ENCODE data around the gene DHRS12.

Gene DHRS12

GRCh38 chr13:51724721-51725120 lies 79.2 kb downstream of the DHRS12 start:
- H3K9me3 Mint-ChIP-seq: no peaks in the 10 kb centered on the region
- no peak for DNase-seq
- CTCF ChIA-PET: no interaction called here
- H3K27me3 Mint-ChIP-seq: no peaks in the 10 kb centered on the region
- no peak overlapping the region for H3K27ac Mint-ChIP-seq
- H3K36me3 Mint-ChIP-seq: peaks cover 15% of the 10 kb centered on the region
- H3K4me3 Mint-ChIP-seq: no peak overlapping the region
- no peaks in the 10 kb centered on the region for H3K4me1 Mint-ChIP-seq

- no peak for DNase-seq
- CTCF ChIA-PET: no interaction called here
- no peaks in the 10 kb centered on the region for H3K27me3 Mint-ChIP-seq
- no peaks in the 10 kb centered on the region for H3K9me3 Mint-ChIP-seq
- H3K4me1 Mint-ChIP-seq: no peaks in the 10 kb centered on the region
- no peak overlapping the region for H3K4me3 Mint-ChIP-seq
- peaks cover 15% of the 10 kb centered on the region for H3K36me3 Mint-ChIP-seq
- H3K27ac Mint-ChIP-seq: no peak overlapping the region
Observed at GRCh38 chr13:51723529-51723928, 80.4 kb downstream of the DHRS12 start.

- Mint-ChIP-seq H3K27me3 (no peaks in the 10 kb centered on the region), H3K27ac (no peak overlapping the region), H3K36me3 (peaks cover 4% of the 10 kb centered on the region), H3K4me3 (no peak overlapping the region), H3K4me1 (no peaks in the 10 kb centered on the region), H3K9me3 (no peaks in the 10 kb centered on the region)
- DNase-seq: no peak
- CTCF ChIA-PET: interaction anchor here (1.4 kb wide), 1 partner anchor 10 kb away, joined by 3 read pairs; no protein-coding TSS in a partner anchor
Observed at GRCh38 chr13:51721496-51721895, 82.5 kb downstream of the DHRS12 start.

GRCh38 chr13:51719394-51719793 lies 84.6 kb downstream of the DHRS12 start:
- H3K27ac Mint-ChIP-seq: no peak overlapping the region
- no peak for DNase-seq
- CTCF ChIA-PET: interaction anchor here (0.8 kb wide), 1 partner anchor 409 kb away, joined by 3 read pairs; no protein-coding TSS in a partner anchor
- no peaks in the 10 kb centered on the region for H3K27me3 Mint-ChIP-seq
- H3K4me3 Mint-ChIP-seq: no peak overlapping the region
- H3K9me3 Mint-ChIP-seq: no peaks in the 10 kb centered on the region
- H3K36me3 Mint-ChIP-seq: no peaks in the 10 kb centered on the region
- H3K4me1 Mint-ChIP-seq: no peaks in the 10 kb centered on the region

All from activated naive CD4-positive, alpha-beta T cell treated with anti-CD3 and anti-CD28 coated beads, Interleukin-2, amount 10 ng/mL, durations not matched to agents 7 days and 5 days (primary cell).